Mesenchymal stem cell (in vitro differentiated cells and primary cell): ENCODE measurements around the gene KIN.
"Not testable (repeated sequence)": the region's sequence is repeated elsewhere in the genome, so short reads cannot be mapped to it uniquely, and the experiment has no call there.

ENCODE experiments used
- DNase-seq: peaks from one replicate; pipeline ENCODE4 v3.0.0-alpha.2; 2013
- H2AFZ ChIP-seq: one replicate; pipeline ENCODE4 v1.6.1; 2013; ENCODE audit warnings: low read depth, mild to moderate bottlenecking, control low read depth, inconsistent platforms, low read length, moderate library complexity
- H2AK5ac ChIP-seq: 2 replicates; pipeline ENCODE4 v1.6.1; 2013; ENCODE audit warnings: low read length, moderate library complexity, mild to moderate bottlenecking, inconsistent platforms; ENCODE audit not compliant: severe bottlenecking
- H2BK120ac ChIP-seq: one replicate; pipeline ENCODE4 v1.6.1; 2013; ENCODE audit warnings: low read depth, mild to moderate bottlenecking, inconsistent platforms, low read length, moderate library complexity
- H2BK12ac ChIP-seq, 2 experiments: one replicate each; pipeline ENCODE4 v1.6.1; 2013; ENCODE audit warnings: inconsistent platforms in 2 of 2, low read length in 2 of 2, mild to moderate bottlenecking in 2 of 2, moderate library complexity in 2 of 2, control low read depth in 1 of 2
- H2BK15ac ChIP-seq: one replicate; pipeline ENCODE4 v1.6.1; 2013; ENCODE audit warnings: mild to moderate bottlenecking, low read depth, inconsistent platforms; ENCODE audit not compliant: poor library complexity, severe bottlenecking
- H2BK5ac ChIP-seq: 2 replicates; pipeline ENCODE4 v1.6.1; 2013; ENCODE audit warnings: low read depth, mild to moderate bottlenecking, low read length, control low read depth, inconsistent platforms; ENCODE audit not compliant: poor library complexity, severe bottlenecking
- H3K14ac ChIP-seq, 2 experiments: one replicate each; pipeline ENCODE4 v1.6.1; 2013; ENCODE audit warnings: inconsistent platforms in 2 of 2, low read length in 2 of 2, control low read depth in 1 of 2, mild to moderate bottlenecking in 1 of 2, moderate library complexity in 1 of 2
- H3K18ac ChIP-seq, 2 experiments: one replicate each; pipeline ENCODE4 v1.6.1; 2013; ENCODE audit warnings: inconsistent platforms in 2 of 2, low read length in 2 of 2, control low read depth in 1 of 2, low read depth in 1 of 2, mild to moderate bottlenecking in 1 of 2
- H3K23ac ChIP-seq, 2 experiments: one replicate each; pipeline ENCODE4 v1.6.1; 2013; ENCODE audit warnings: inconsistent platforms in 2 of 2, low read length in 2 of 2, mild to moderate bottlenecking in 2 of 2, moderate library complexity in 2 of 2, control low read depth in 1 of 2
- H3K27ac ChIP-seq: 2 replicates; pipeline ENCODE4 v1.5.1; 2013; ENCODE audit warnings: mild to moderate bottlenecking, moderate library complexity, low read length, control low read depth, inconsistent platforms; ENCODE audit not compliant: poor library complexity, severe bottlenecking
- H3K27me3 ChIP-seq, 2 experiments: 2 replicates each; pipeline versions ENCODE4 v1.6.1 to v1.7.0; 2013; ENCODE audit warnings: low read length in 2 of 2, mild to moderate bottlenecking in 2 of 2, moderate library complexity in 2 of 2, control low read depth in 1 of 2, inconsistent platforms in 1 of 2; ENCODE audit not compliant: control insufficient read depth in 1 of 2, insufficient read depth in 1 of 2
- H3K36me3 ChIP-seq, 2 experiments: 2 replicates each; pipeline versions ENCODE4 v1.6.1 to v1.7.0; 2013; ENCODE audit warnings: low read length in 2 of 2, control low read depth in 1 of 2, inconsistent platforms in 1 of 2, low read depth in 1 of 2, mild to moderate bottlenecking in 1 of 2; ENCODE audit not compliant: insufficient read depth in 2 of 2, control insufficient read depth in 1 of 2
- H3K4ac ChIP-seq, 2 experiments: one replicate each; pipeline ENCODE4 v1.6.1; 2013; ENCODE audit warnings: inconsistent platforms in 2 of 2, low read length in 2 of 2, mild to moderate bottlenecking in 2 of 2, moderate library complexity in 2 of 2, control low read depth in 1 of 2, low read depth in 1 of 2
- H3K4me1 ChIP-seq: 2 replicates; pipeline ENCODE4 v1.6.1; 2013; ENCODE audit warnings: low read depth, low read length, control low read depth; ENCODE audit not compliant: control insufficient read depth, insufficient read depth
- H3K4me2 ChIP-seq: 2 replicates; pipeline ENCODE4 v1.6.1; 2013; ENCODE audit warnings: low read length, mild to moderate bottlenecking, inconsistent platforms; ENCODE audit not compliant: poor library complexity, severe bottlenecking
- H3K4me3 ChIP-seq, 2 experiments: 2 replicates each; pipeline versions ENCODE4 v1.5.1 to v1.7.0; 2013; ENCODE audit warnings: low read length in 2 of 2, mild to moderate bottlenecking in 2 of 2, control low read depth in 1 of 2, low read depth in 1 of 2; ENCODE audit not compliant: insufficient read depth in 1 of 2
- H3K79me1 ChIP-seq: replicated peaks from 2 replicates; pipeline ENCODE4 v1.6.1; 2013; ENCODE audit warnings: mild to moderate bottlenecking, control low read depth, low read length, inconsistent platforms; ENCODE audit not compliant: poor library complexity, severe bottlenecking
- H3K9ac ChIP-seq: 2 replicates; pipeline ENCODE4 v1.7.0; 2013; ENCODE audit warnings: mild to moderate bottlenecking, low read length, moderate library complexity
- H3K9me3 ChIP-seq: 2 replicates; pipeline ENCODE4 v1.7.0; 2013; ENCODE audit warnings: mild to moderate bottlenecking, low read length; ENCODE audit not compliant: control insufficient read depth
- H4K8ac ChIP-seq: one replicate; pipeline ENCODE4 v1.6.1; 2013; ENCODE audit warnings: inconsistent platforms, mild to moderate bottlenecking, low read length, moderate library complexity
- H4K91ac ChIP-seq: one replicate; pipeline ENCODE4 v1.6.1; 2013; ENCODE audit warnings: mild to moderate bottlenecking, low read length, inconsistent platforms
- WGBS: methylation state at CpG from one replicate; pipeline ENCODE4 v1.1.7; 2013; ENCODE audit warnings: mixed read lengths; 5-methylcytosine and 5-hydroxymethylcytosine counted together

Gene KIN

GRCh38 chr10:7711075-7711474 is 76.7 kb downstream of the KIN start:
- H2BK12ac ChIP-seq, H3K4me3 ChIP-seq, H3K4ac ChIP-seq, H3K23ac ChIP-seq, DNase-seq, H4K8ac ChIP-seq, H3K9me3 ChIP-seq, H2BK120ac ChIP-seq, H3K4me1 ChIP-seq, H4K91ac ChIP-seq, H3K4me2 ChIP-seq, H3K9ac ChIP-seq, H2BK15ac ChIP-seq, H2AFZ ChIP-seq, H3K79me1 ChIP-seq, H3K14ac ChIP-seq, H2AK5ac ChIP-seq, H3K36me3 ChIP-seq, H3K27ac ChIP-seq, H2BK5ac ChIP-seq, H3K18ac ChIP-seq, H3K27me3 ChIP-seq: not testable (repeated sequence)
- WGBS: 86% methylated on average over 5 of the region's 5 CpGs

GRCh38 chr10:7710446-7710845 is 77.3 kb downstream of the KIN start:
- H3K4ac ChIP-seq: no peak overlapping the region
- no peak overlapping the region for H3K4me2 ChIP-seq
- no peak overlapping the region for H2BK5ac ChIP-seq
- H2BK12ac ChIP-seq: no peak overlapping the region
- no peak overlapping the region for H3K23ac ChIP-seq
- no peak overlapping the region for H2BK15ac ChIP-seq
- no peak overlapping the region for H4K8ac ChIP-seq
- peaks cover 0 to 11% of the 10 kb centered on the region in 2 experiments for H3K27me3 ChIP-seq
- DNase-seq: no peak
- H3K9ac ChIP-seq: no peak overlapping the region
- H3K9me3 ChIP-seq: no peaks in the 10 kb centered on the region
- no peak overlapping the region for H2BK120ac ChIP-seq
- H3K14ac ChIP-seq: no peak overlapping the region
- no peak overlapping the region for H3K27ac ChIP-seq
- no peak overlapping the region for H3K18ac ChIP-seq
- no peaks in the 10 kb centered on the region for H3K4me1 ChIP-seq
- no peak overlapping the region for H2AK5ac ChIP-seq
- H3K79me1 ChIP-seq: no peaks in the 10 kb centered on the region
- H3K36me3 ChIP-seq: no peaks in the 10 kb centered on the region
- H4K91ac ChIP-seq: no peak overlapping the region
- no peak overlapping the region for H2AFZ ChIP-seq
- no peak overlapping the region for H3K4me3 ChIP-seq
- 88% methylated on average over 1 of the region's 1 CpG for WGBS

DNA sequence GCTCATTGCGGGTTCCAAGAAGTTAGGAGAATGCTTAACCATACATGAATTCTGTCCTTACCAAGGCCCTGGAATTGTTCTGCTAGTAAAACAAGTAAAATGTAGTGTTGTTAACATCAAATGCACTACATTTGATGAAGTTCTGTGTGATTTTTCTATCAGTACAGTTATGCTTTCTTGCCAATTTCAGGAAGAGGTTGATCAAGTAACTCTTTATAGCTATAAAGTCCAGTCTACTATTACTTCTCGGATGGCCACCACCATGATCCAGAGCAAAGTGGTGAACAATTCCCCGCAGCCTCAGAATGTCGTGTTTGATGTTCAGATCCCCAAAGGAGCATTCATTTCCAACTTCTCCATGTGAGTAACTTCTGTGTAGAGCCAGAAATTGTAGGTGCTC is 79.0 kb downstream of the KIN start:
- Histone ChIP-seq H3K9ac (no peak overlapping the region), H2BK15ac (no peak overlapping the region), H3K18ac (no peak overlapping the region), H3K4ac (no peak overlapping the region), H2BK120ac (no peak overlapping the region), H2BK12ac (no peak overlapping the region), H4K91ac (no peak overlapping the region), H3K4me3 (no peak overlapping the region), H3K4me1 (no peaks in the 10 kb centered on the region), H3K4me2 (no peak overlapping the region), H2AK5ac (no peak overlapping the region), H2AFZ (no peak overlapping the region), H3K23ac (no peak overlapping the region), H4K8ac (no peak overlapping the region), H3K36me3 (no peaks in the 10 kb centered on the region), H3K27ac (no peak overlapping the region), H2BK5ac (no peak overlapping the region), H3K14ac (no peak overlapping the region), H3K9me3 (no peaks in the 10 kb centered on the region), H3K79me1 (no peaks in the 10 kb centered on the region), H3K27me3 (peaks cover 0 to 22% of the 10 kb centered on the region in 2 experiments)
- no peak for DNase-seq
- 96% methylated on average over 3 of the region's 4 CpGs for WGBS

- Histone ChIP-seq H3K9me3 (no peaks in the 10 kb centered on the region), H3K36me3 (no peaks in the 10 kb centered on the region), H3K4me3 (no peak overlapping the region), H2BK5ac (no peak overlapping the region), H2BK15ac (no peak overlapping the region), H3K4me1 (no peaks in the 10 kb centered on the region), H3K4ac (no peak overlapping the region), H2AFZ (no peak overlapping the region), H3K14ac (no peak overlapping the region), H3K4me2 (no peak overlapping the region), H3K9ac (no peak overlapping the region), H2BK12ac (no peak overlapping the region), H3K27me3 (peaks cover 0 to 30% of the 10 kb centered on the region in 2 experiments), H2BK120ac (no peak overlapping the region), H4K91ac (no peak overlapping the region), H3K27ac (no peak overlapping the region), H3K79me1 (no peaks in the 10 kb centered on the region), H4K8ac (no peak overlapping the region), H3K18ac (no peak overlapping the region), H3K23ac (no peak overlapping the region), H2AK5ac (no peak overlapping the region)
- WGBS: 85% methylated on average over 3 of the region's 5 CpGs
- no peak for DNase-seq
These were observed 79.8 kb downstream of the KIN start for GRCh38 chr10:7707858-7708622.
